T-helper 2 cell treated with Interferon-gamma antibody and Interleukin-4, amounts not matched to agents 100 ng/mL and 5 ng/mL, for 36 hours (primary cell): ENCODE results near the gene TMEM170B. TPM values are rescaled to one million over a fixed set of nuclear protein-coding genes. Genes with fewer than 3 reads are reported as not detected.

Experiments
- intact Hi-C: fragments of 100-400 bp; cut with micrococcal nuclease; formaldehyde crosslinking; loops from one replicate; pipeline ENCODE4 v1.15.1; 2023
- total RNA-seq: library from RNA; stranded (reverse); gene quantifications from 2 replicates; pipeline ENCODE4 v1.2.3, GENCODE V29; 2022

Gene TMEM170B, protein sequence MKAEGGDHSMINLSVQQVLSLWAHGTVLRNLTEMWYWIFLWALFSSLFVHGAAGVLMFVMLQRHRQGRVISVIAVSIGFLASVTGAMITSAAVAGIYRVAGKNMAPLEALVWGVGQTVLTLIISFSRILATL
- 0.23 and 0.34 TPM in 2 replicates for total RNA-seq

- intact Hi-C loops: loop anchor here (1.0 to 10.0 kb wide), 5 partner anchors 305 to 1133 kb away; partner anchors contain the start of genes MAK and NEDD9
Observed at GRCh38 chr6:11537229-11538051, at the start of gene TMEM170B. TSS of gene TMEM170B (plus strand) at chr6:11537749. CDS start at chr6:11538278, 529 bp downstream.

GRCh38 chr6:11490996-11491395 lies 46.6 kb upstream of the TMEM170B start:
- intact Hi-C loops: no loop called here

- intact Hi-C loops: no loop called here
Observed at GRCh38 chr6:11491596-11492463, 45.7 kb upstream of the TMEM170B start.

GRCh38 chr6:11492464-11493290 lies 44.9 kb upstream of the TMEM170B start:
- intact Hi-C loops: no loop called here

GRCh38 chr6:11493974-11494373 lies 43.6 kb upstream of the TMEM170B start:
- intact Hi-C loops: no loop called here

- intact Hi-C loops: no loop called here
Observed at GRCh38 chr6:11494786-11495564, 42.6 kb upstream of the TMEM170B start.

DNA sequence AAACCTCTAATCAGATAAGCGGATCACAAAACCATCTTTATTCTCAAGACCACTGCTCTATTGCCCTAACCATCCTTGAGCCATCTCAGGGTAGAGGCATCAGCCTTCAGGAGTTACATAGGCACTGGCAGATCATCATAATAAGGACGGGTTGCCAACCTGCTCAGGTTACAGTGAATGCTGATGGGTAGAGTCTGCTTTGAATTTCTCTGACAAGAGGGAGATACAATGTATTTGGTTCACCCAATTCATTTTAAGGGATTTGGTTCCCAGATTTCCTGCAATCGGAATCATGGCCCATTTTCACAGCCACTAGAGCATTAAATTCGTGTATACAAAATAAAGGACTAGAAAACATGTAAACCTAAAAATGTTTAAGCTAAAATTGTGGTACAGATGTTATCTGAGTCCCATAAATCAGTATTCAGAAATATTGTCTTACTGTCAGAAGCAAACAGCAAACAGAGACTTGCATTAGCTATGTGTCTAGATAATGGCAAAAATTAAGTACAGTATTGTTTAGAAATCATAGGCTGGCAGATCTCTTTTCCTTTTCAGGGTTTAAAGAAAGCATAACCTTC lies 41.9 kb upstream of the TMEM170B start:
- intact Hi-C loops: loop anchor here (1.0 to 2.0 kb wide), 5 partner anchors 263 to 545 kb away; partner anchors contain the start of gene NEDD9

DNA sequence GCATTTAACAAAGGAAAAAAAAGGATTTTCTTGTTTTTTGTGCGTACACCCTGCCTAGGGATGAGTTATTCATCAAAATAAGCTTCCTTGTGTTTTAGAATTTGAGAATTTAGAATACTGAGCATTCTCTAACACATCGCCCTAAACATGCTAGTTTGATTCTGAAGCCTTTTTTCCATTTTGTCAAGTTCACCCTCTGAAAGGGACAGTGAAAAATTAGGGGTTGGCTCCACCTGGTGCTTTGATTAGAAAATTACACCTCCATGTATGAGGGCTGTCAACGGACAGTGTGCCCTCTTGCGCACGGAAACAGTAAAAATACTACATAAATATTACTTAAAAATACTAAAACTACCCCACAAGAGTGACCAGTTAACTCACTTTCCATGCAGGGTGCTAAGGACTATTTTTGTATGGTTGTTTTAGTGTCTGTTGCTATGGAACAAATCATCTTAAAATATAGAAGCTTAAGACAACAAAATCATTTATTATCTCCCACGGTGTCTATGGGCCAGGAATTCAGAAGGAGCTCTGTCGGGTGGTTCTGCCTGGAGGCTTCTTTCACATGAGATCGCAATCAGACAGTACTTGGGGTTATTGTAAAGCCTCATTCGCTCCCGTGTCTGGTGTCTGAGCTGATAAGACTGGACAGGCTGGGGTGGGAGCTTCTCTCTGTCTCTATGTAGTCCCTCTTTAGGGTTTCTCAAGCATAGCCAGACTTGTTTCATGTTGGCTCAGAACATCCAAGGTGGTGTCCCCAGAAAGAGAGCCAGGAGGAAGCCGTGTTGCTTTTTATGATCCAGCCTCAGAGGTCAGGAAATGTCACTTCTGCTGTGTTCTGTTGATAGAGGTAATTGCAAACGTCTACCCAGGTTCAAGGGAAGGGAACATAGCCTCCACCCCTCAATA lies 41.1 kb upstream of the TMEM170B start:
- intact Hi-C loops: loop anchor here (1.0 to 2.0 kb wide), 5 partner anchors 264 to 546 kb away; partner anchors contain the start of gene NEDD9

DNA sequence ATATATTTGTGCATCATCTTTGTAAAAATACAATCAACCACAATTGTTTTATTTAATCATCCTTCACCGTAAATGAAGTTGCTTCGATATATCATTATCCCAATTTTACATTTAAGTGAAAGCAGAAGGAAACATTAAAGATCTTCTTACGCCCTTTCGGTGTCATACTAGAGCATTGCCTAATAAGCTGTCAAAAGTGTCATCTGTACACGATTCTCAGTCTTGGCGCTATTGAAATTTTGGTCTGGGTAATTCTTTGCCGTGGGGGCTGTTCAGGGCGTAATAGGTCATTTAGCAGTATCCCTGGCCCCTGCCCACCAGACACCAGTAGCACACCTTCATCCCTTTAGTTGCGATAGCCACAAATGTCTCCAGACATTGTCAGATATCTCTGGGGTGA lies 40.4 kb upstream of the TMEM170B start:
- intact Hi-C loops: loop anchor here (2.0 kb wide), 1 partner anchor 546 kb away; no protein-coding TSS in a partner anchor

DNA sequence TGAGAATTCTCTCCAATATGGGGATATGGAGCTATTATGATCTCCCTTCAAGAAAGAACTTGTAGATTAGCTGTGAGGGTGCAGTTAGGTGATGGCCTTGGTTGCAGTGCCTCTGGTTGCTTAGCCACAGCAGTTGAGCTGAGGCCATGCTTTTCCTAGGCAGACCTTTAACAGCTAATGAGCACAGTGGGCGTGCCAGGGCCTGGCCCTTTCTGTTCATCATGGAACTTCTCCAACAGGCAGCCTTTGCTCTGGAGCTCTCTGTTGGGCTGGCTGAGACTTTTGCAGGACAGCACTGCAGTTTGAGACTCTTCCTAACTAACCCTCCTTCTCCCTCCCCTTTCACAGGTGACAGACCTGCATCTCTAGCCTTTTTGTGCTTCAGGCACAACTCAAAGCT lies 39.7 kb upstream of the TMEM170B start:
- intact Hi-C loops: loop anchor here (2.0 kb wide), 1 partner anchor 547 kb away; no protein-coding TSS in a partner anchor

- intact Hi-C loops: no loop called here
Observed at GRCh38 chr6:11500008-11500407, 37.5 kb upstream of the TMEM170B start.

- intact Hi-C loops: no loop called here
Observed at GRCh38 chr6:11509471-11509870, 28.1 kb upstream of the TMEM170B start.

- intact Hi-C loops: no loop called here
Observed at GRCh38 chr6:11514672-11515071, 22.9 kb upstream of the TMEM170B start.

DNA sequence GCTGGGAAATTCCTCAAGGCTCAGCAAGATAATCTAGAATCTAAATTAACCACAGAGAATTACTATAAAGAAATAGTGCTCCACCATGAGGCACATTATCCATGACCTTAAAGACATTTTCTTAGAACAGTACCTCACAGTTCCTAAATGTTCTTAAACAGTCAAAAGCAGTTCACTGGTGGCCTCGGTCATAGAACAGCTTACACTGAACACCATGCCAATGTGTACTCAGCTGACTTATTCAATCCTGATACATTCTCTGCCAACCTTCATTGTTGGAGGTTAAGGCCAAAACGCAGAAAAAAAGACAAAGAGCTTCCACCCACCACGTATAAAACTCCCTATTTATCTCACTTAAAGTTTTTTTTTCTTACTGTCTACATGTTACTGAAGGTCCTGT lies 21.8 kb upstream of the TMEM170B start:
- intact Hi-C loops: no loop called here

DNA sequence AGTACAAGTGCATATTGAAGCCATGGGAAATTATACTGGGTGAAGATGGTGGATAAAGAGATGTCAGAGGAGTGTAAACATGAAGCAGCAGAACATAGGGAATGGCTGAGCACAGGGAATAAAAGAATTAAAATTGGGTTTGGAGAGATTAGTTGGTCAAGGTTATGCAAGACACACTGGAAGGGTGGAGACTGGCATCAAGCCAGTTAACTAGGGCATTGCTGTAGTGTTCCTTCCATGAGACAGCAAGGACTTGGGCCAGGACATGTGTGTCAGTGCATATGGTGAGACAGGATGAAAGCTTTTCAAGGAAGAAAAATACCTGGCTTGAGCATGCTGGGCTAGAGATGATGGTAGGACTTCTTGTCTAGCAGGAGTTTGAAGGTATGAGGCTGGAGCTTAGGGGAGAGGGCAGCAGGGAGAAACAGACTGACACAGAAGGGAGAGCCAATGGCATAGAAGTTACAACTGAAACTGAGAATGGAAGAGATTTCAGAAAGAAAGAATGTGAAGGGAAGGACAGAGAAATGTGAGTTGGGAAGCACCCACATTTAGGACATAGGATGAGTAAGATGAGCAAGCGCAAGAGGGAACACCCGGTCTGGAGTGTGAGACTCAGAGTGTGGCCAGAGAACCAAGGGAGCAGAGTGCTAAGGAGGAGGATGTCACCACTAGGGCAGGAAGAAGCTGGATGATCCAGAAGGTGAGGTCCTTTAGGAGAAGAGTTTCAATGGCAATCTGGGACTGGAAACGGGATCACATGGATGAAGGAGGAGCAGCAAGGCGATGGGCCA lies 14.5 kb upstream of the TMEM170B start:
- intact Hi-C loops: no loop called here

DNA sequence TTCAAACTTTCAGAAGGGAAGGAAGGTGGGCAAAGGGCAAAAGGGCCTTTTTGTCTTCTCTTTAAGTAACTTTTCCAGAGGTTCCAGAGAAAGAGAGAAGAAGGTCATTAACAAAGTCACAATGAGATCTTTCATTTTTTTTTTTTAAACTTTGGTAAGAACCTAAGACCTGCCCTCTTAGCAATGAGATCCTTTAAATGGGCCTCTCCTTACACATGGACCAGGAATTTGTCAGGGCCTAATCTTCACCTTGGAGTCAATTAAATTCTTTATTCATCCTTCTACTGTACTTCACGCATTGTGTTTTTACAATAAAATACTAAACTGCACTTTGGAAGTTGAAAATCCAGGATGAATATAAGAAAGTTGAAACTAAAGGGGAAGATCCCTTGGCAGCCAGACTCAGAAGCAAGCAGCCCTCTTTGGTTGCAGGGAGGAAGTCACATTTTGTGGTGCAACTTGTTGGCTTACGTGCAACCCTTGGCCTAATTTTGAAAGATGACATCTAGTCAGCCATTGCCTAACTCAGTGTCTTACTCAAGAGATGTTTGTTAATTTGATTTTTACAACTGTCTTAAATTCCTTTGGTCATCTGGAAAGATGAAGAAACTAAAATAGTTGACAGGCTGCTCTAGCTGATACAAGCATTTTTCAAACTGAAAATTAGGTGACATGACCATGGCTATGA lies 11.9 kb upstream of the TMEM170B start:
- intact Hi-C loops: no loop called here

DNA sequence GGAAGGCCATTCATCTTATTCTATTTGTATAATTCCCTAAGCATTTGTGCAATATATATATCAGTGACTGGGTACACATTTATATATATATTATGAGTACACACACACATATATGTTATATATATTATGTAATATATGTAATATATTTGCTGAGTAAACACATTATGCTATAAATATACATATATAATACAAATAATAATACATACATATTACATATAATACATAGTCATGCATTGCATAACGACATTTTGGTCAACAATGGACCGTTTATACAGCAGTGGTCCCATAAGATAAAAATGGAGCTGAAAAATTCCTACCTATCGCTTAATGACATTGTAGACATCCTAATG lies 11.4 kb upstream of the TMEM170B start:
- intact Hi-C loops: no loop called here
